ENCODE results near the gene GGCX. TPM values are rescaled to one million over a fixed set of nuclear protein-coding genes. Genes with fewer than 3 reads are reported as not detected.
A peak's percentile ranks its signal among the peaks of the same experiment; 100 is the strongest.
"Not testable (repeated sequence)": the region's sequence is repeated elsewhere in the genome, so short reads cannot be mapped to it uniquely, and the experiment has no call there.

Gene GGCX
- total RNA-seq (10 to 100 TPM; 30.3 to 48.3 TPM), polyA plus RNA-seq (10 to 100 TPM; 15.5 to 18.6 TPM)
- long read RNA-seq, donor 1, full-length matches to known transcripts: 19 of 51 reads
- long read RNA-seq, donor 1, partial matches to known transcripts: 20 of 51 reads
- long read RNA-seq, donor 1, other reads (novel, unspliced or antisense): 12 of 51 reads
- long read RNA-seq, donor 2, full-length matches to known transcripts: 7 of 17 reads
- long read RNA-seq, donor 2, partial matches to known transcripts: 5 of 17 reads
- long read RNA-seq, donor 2, other reads (novel, unspliced or antisense): 5 of 17 reads

DNA sequence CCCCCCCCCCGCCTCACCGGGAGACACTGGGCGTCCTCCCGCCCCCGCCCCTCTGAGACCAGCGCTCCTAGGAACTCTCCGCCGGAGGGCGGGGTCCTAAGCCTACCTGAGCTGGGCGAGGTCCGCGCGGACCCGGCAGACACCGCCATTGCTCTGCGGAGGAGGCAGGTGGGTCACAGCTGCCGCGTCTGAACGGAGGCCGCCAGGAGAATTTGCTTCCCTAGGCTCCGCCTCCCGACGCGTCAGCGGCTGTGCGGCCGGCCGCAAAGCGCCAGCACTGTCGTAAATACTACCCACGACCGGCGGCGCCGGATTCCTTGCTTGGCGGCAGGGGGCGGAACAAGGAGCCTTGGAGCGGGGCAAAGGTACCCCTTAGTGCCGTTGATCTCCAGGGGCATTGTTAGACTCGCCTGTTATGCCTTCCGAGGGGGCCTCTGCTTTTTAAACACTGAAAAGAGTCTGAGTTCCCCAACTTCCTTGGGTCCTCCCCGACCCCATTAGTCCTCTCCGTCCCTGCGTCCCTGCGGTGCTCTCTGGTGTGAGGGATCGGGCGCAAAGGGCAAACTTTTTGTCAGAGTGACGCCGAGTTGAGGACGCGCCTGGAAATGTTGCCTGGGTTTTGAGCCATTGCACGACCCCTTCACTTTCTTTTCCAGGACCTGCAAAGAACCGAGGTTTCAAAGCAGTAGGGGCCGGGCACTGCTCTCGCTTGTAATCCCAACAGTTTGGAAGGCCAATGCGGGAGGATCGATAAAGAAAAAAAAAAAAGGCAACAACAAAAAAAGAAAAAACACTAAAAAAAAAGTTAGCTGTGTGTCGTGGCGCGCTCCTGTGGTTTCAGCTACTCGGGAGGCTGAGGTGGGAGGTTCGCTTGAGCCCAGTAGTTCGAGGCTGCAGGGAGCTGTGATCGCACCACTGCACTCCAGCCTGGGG lies at the start of gene GGCX:
Gene GGCX (minus strand): TSS at position 214 of the 933 bp plus-strand sequence. CDS start 65 bp downstream, at position 149.
- peak; percentile 98 for ATAC-seq (ENCODE audit: low FRiP score)
- H3K4me1 ChIP-seq (ENCODE audit: control insufficient read depth in 1 of 2, insufficient read depth in 2 of 2, low read length in 2 of 2): no peaks in the 10 kb centered on the region
- DNase-seq: peak; percentile 97 to 99
- peak within 1 kb of the TSS in 1 of 2 donors; percentile 39 for H3K27ac ChIP-seq (ENCODE audit: low read depth in 1 of 2, low read length in 2 of 2)
- intact Hi-C loops (cut with DNase I): loop anchor here (5.0 kb wide), 2 partner anchors 41 to 56 kb away; partner anchors contain the start of genes TMEM150A (in 2 of the 2) and USP39 (in 1 of the 2)
- no peaks in the 10 kb centered on the region for H3K36me3 ChIP-seq (ENCODE audit: control insufficient read depth in 1 of 2, insufficient read depth in 2 of 2, low read length in 1 of 2)
- no peaks in the 10 kb centered on the region for H3K9me3 ChIP-seq (ENCODE audit: control insufficient read depth, low read length)
- 2 to 3% methylated on average over 60 to 64 of the region's 64 CpGs for WGBS, 2 donors
- no peaks in the 10 kb centered on the region for H3K27me3 ChIP-seq (ENCODE audit: control insufficient read depth in 1 of 2, insufficient read depth in 2 of 2, low read length in 1 of 2)
- peak within 1 kb of the TSS; percentile 63 to 76 for H3K4me3 ChIP-seq (ENCODE audit: low read length in 2 of 2)

DNA sequence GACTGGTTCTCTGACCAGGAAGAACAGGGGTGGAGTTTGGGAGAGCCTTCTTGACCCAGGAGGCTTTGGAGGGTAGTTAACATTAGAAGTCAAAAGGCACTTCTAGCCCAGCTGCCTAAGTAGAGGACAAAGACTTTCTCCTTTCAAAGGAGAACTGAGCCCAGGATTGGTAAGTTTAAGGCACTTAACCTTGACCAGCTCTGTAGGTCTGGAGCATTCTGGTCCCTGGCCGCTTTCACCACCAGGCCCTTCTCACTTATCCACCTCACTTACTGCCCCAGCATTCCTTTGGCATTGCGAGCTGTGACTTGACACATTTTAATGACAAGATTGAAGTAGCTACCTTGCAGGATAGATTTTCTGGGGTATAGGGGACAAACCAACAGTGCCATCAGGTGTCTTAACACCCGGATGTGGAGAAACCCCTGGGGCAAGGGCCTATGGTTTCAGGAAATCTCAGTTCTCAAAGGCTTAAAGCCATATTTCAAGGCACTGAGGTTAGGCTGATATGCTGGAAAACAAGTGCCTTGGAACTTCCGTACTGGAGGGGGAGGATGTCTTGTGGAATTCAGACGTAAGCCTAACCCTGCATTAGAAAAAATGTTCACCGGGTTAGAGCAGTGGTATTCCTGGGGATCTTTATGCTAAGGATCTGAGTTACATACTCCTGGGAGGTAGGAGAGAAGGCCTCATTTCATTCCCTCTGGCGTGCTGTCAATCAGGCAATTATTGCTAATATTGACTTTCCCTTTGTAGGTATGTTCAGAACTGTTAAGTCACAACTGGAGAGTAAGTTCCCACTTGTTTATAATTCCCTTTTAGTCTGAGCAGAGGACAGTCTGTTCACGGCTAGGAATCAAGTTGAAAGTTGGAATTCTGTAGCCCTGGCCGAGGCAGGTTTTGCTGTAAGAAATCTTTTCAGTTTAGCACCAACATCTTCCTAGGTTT lies 46.2 kb upstream of the GGCX start:
- intact Hi-C loops (cut with DNase I): no loop called here
- H3K4me3 ChIP-seq (ENCODE audit: low read length in 2 of 2): no peak overlapping the region
- no peaks in the 10 kb centered on the region for H3K27me3 ChIP-seq (ENCODE audit: control insufficient read depth in 1 of 2, insufficient read depth in 2 of 2, low read length in 1 of 2)
- peaks cover 2 to 5% of the 10 kb centered on the region in 2 donors for H3K36me3 ChIP-seq (ENCODE audit: control insufficient read depth in 1 of 2, insufficient read depth in 2 of 2, low read length in 1 of 2)
- H3K27ac ChIP-seq (ENCODE audit: low read depth in 1 of 2, low read length in 2 of 2): peak overlapping the region in 1 of 2 donors; percentile 8
- peaks cover 2 to 12% of the 10 kb centered on the region in 2 donors for H3K4me1 ChIP-seq (ENCODE audit: control insufficient read depth in 1 of 2, insufficient read depth in 2 of 2, low read length in 2 of 2)
- 63 to 69% methylated on average over 9 of the region's 9 CpGs for WGBS, 2 donors
- DNase-seq: no peak
- ATAC-seq (ENCODE audit: low FRiP score): no peak
- no peaks in the 10 kb centered on the region for H3K9me3 ChIP-seq (ENCODE audit: control insufficient read depth, low read length)

DNA sequence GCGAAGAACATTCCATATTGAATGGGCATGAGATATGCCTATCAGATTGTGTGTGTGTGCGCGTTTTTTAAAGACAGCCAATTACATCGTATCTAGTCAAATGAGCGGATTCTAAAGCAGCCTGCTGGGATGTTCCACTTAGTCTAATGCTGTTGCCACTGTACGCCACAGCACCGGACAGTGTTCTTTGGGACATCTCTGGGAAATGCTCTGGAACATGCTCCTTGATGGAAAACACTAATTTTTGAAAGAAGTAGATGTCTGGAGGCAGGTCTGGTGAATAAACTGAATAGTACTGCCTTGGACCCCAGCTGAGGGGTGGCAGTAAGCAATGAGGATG lies 44.8 kb upstream of the GGCX start:
- intact Hi-C loops (cut with DNase I): no loop called here

DNA sequence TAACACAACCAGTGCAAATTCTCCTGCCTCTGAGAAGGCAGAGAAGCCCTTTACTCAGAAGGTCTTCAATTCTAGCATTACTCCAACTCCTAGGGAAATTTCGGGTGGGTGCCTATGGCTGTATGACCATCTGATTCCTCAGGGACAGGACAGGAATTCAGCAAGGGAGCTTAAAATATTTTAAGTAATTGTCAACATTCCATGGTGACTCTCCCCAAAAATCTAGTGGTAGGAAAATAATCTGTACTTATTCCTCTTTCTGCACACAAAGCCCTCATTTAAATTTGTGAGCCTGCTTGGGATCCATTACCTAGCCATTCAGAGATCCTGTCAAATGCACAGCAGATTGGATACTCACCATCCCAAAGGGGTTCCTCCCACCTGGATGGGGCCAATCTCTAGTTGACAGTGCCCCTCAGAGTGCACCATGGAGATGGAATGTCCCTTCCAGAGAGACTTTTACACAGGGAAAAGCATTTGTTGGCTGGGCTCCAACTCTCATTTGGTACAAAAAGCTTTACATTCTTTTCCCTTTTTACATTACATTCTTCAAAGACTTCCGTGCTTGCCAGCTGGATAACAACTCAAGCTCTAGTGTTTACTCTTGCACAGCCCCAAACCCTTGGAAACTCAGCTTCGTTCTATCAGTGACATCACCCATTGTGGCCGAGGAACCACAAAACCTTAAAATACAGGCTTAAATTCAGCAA lies 44.3 kb upstream of the GGCX start:
- Histone ChIP-seq H3K4me1 (ENCODE audit: control insufficient read depth in 1 of 2, insufficient read depth in 2 of 2, low read length in 2 of 2) (peaks cover 2 to 12% of the 10 kb centered on the region in 2 donors), H3K36me3 (ENCODE audit: control insufficient read depth in 1 of 2, insufficient read depth in 2 of 2, low read length in 1 of 2) (peaks cover 2 to 5% of the 10 kb centered on the region in 2 donors), H3K4me3 (ENCODE audit: low read length in 2 of 2) (no peak overlapping the region), H3K27me3 (ENCODE audit: control insufficient read depth in 1 of 2, insufficient read depth in 2 of 2, low read length in 1 of 2) (no peaks in the 10 kb centered on the region), H3K27ac (ENCODE audit: low read depth in 1 of 2, low read length in 2 of 2) (peak overlapping the region in 1 of 2 donors; percentile 13), H3K9me3 (ENCODE audit: control insufficient read depth, low read length) (no peaks in the 10 kb centered on the region)
- intact Hi-C loops (cut with DNase I): no loop called here
- WGBS, 2 donors: 2 to 7% methylated on average over 4 of the region's 4 CpGs
- ATAC-seq (ENCODE audit: low FRiP score) (no peak), DNase-seq (peak in 1 of 2 donors; percentile 44)

More for the DNA sequence above, 44.8 kb upstream of the GGCX start:
- Histone ChIP-seq H3K4me3 (ENCODE audit: low read length in 2 of 2) (no peak overlapping the region), H3K27me3 (ENCODE audit: control insufficient read depth in 1 of 2, insufficient read depth in 2 of 2, low read length in 1 of 2) (no peaks in the 10 kb centered on the region), H3K36me3 (ENCODE audit: control insufficient read depth in 1 of 2, insufficient read depth in 2 of 2, low read length in 1 of 2) (peaks cover 2 to 5% of the 10 kb centered on the region in 2 donors), H3K9me3 (ENCODE audit: control insufficient read depth, low read length) (no peaks in the 10 kb centered on the region), H3K27ac (ENCODE audit: low read depth in 1 of 2, low read length in 2 of 2) (peak overlapping the region in 1 of 2 donors; percentile 72), H3K4me1 (ENCODE audit: control insufficient read depth in 1 of 2, insufficient read depth in 2 of 2, low read length in 2 of 2) (peaks cover 2 to 12% of the 10 kb centered on the region in 2 donors)
- 19 to 32% methylated on average over 7 of the region's 7 CpGs for WGBS, 2 donors
- no peak for ATAC-seq (ENCODE audit: low FRiP score)
- no peak for DNase-seq

DNA sequence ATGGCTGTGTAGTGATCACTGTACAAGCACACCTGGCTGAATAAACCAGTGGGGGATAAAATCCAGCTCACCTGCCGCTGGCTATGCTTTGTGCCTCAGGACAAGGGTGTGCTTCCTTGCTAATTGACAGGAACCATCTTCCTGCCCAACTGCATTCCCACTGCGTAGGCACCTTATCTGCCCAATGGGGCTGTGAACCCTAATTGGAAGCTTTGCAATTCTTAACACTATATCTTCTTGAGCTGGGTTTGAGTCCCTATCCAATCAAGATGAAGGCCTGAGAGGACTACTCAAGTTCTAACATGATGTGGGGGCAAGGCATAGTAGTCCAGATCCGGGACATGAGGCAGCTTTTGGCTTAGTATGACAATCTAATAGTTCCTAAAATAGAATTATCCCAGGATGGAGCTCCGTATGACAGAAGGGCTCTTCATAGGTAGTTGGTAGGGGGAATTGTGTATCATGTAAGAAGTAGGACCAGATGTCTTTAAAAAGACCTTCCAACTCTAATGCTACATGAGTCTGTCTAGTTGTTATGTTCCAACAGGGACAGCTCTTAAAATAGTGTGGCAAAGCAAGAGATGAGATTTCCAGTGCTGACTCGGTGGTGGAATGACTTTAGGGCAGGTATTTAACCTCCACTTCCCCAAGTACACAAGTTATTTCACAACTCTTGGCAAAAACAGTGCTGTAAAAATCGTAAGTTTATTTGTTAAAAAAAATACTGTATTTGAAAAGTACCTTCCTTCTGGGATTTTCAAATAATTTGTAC lies 43.5 kb upstream of the GGCX start:
- intact Hi-C loops (cut with DNase I): loop anchor here (5.0 kb wide), 1 partner anchor 42 kb away; the partner anchor contains the start of gene GGCX (in 2 of the 2)
- H3K4me1 ChIP-seq (ENCODE audit: control insufficient read depth in 1 of 2, insufficient read depth in 2 of 2, low read length in 2 of 2): peaks cover 2 to 8% of the 10 kb centered on the region in 2 donors
- DNase-seq (no peak), ATAC-seq (ENCODE audit: low FRiP score) (no peak)
- no peaks in the 10 kb centered on the region for H3K27me3 ChIP-seq (ENCODE audit: control insufficient read depth in 1 of 2, insufficient read depth in 2 of 2, low read length in 1 of 2)
- peaks cover 2 to 5% of the 10 kb centered on the region in 2 donors for H3K36me3 ChIP-seq (ENCODE audit: control insufficient read depth in 1 of 2, insufficient read depth in 2 of 2, low read length in 1 of 2)
- WGBS, 2 donors: 24% methylated on average over 6 of the region's 6 CpGs
- H3K9me3 ChIP-seq (ENCODE audit: control insufficient read depth, low read length): no peaks in the 10 kb centered on the region
- H3K27ac ChIP-seq (ENCODE audit: low read depth in 1 of 2, low read length in 2 of 2): peak overlapping the region in 1 of 2 donors; percentile 36
- H3K4me3 ChIP-seq (ENCODE audit: low read length in 2 of 2): no peak overlapping the region

DNA sequence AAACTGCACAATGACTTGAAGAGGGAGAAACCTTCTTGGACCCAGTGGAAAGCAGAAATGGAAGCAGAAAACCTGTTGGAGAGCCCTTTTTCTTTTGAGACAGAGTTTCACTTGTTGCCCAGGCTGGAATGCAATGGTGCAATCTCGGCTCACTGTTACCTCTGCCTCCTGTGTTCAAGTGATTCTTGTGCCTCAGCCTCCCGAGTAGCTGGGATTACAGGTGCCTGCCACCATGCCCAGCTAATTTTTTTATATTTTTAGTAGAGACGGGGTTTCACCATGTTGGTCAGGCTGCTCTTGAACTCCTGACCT lies 42.8 kb upstream of the GGCX start:
- H3K36me3 ChIP-seq (ENCODE audit: control insufficient read depth in 1 of 2, insufficient read depth in 2 of 2, low read length in 1 of 2); ATAC-seq (ENCODE audit: low FRiP score); H3K4me1 ChIP-seq (ENCODE audit: control insufficient read depth in 1 of 2, insufficient read depth in 2 of 2, low read length in 2 of 2); H3K27me3 ChIP-seq (ENCODE audit: control insufficient read depth in 1 of 2, insufficient read depth in 2 of 2, low read length in 1 of 2); H3K9me3 ChIP-seq (ENCODE audit: control insufficient read depth, low read length); H3K27ac ChIP-seq (ENCODE audit: low read depth in 1 of 2, low read length in 2 of 2); H3K4me3 ChIP-seq (ENCODE audit: low read length in 2 of 2): not testable (repeated sequence)
- intact Hi-C loops (cut with DNase I): loop anchor here (5.0 kb wide), 1 partner anchor 42 kb away; the partner anchor contains the start of gene GGCX (in 2 of the 2)
- WGBS, 2 donors: 60 to 77% methylated on average over 3 of the region's 3 CpGs
- peak in 1 of 2 donors; percentile 28 for DNase-seq

DNA sequence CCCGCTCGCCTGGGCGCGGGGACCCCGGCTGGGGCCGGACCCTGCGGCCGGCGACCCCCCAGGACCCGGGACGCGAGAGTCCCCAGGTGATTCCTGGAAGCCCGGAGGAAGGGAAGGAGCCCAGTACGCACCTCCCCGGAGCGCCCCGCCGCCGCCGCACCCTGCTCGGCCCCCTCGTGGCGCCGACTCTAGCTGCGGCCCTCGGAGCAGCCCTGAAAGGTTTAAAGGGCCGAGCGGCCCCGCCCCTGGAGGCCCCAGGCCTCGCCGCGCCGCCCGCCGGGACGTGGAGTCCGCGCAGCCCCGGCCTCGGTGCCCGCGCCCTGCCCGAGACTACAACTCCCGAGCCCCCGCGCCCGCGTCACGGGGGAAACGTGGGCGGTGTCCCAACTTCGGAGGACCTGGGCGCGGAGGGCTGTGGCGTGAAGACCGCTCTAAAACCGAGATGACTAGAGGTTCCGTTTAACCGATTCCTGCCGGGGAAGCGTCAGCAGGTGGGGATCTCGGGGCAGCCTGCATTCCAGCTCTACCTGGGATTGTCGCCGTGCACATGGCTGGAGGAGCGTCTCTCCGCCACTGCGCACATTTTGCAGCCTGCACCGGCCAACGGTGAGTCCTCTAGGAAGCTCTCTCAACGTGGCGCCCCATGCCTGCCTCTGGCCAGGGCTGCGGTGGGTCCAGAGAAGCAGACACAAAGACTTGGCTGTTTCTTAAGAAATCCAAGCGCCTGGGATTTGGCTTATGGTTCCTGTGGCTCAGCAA lies 41.4 kb upstream of the GGCX start, which contains the start of gene TMEM150A:
Gene TMEM150A (minus strand): TSS at position 223 of the 759 bp plus-strand sequence. CDS start 750 bp downstream, outside the sequence.
- peak within 1 kb of the TSS in 1 of 2 donors; percentile 35 for H3K27ac ChIP-seq (ENCODE audit: low read depth in 1 of 2, low read length in 2 of 2)
- DNase-seq (peak; percentile 97 to 98), ATAC-seq (ENCODE audit: low FRiP score) (peak; percentile 98)
- H3K36me3 ChIP-seq (ENCODE audit: control insufficient read depth in 1 of 2, insufficient read depth in 2 of 2, low read length in 1 of 2): peaks cover 0 to 2% of the 10 kb centered on the region in 2 donors
- no peaks in the 10 kb centered on the region for H3K9me3 ChIP-seq (ENCODE audit: control insufficient read depth, low read length)
- H3K4me1 ChIP-seq (ENCODE audit: control insufficient read depth in 1 of 2, insufficient read depth in 2 of 2, low read length in 2 of 2): peaks cover 2 to 8% of the 10 kb centered on the region in 2 donors
- 1% methylated on average over 51 to 73 of the region's 73 CpGs for WGBS, 2 donors
- no peaks in the 10 kb centered on the region for H3K27me3 ChIP-seq (ENCODE audit: control insufficient read depth in 1 of 2, insufficient read depth in 2 of 2, low read length in 1 of 2)
- intact Hi-C loops (cut with DNase I): loop anchor here (5.0 kb wide), 1 partner anchor 40 kb away; the partner anchor contains the start of gene GGCX (in 2 of the 2)
- H3K4me3 ChIP-seq (ENCODE audit: low read length in 2 of 2): peak within 1 kb of the TSS; percentile 71 to 90

Measured in aorta (tissue), 5 donors.